Esophagus squamous epithelium (tissue), 4 donors: ENCODE data around the gene ACSL1.

Source experiments
- CTCF ChIP-seq, 6 experiments: fragments of 450-650 bp in 4 of 6; fragments of 200-600 bp in 2 of 6; sonication (generic) in 2 of 6; IDR thresholded peaks; one replicate each; pipeline ENCODE4 v1.5.1; 2016 to 2019; ENCODE audit warnings: antibody characterized with exemption in 6 of 6, mild to moderate bottlenecking in 4 of 6, moderate library complexity in 4 of 6
- POLR2A ChIP-seq, 4 donors: fragments of 450-650 bp; IDR thresholded peaks; one replicate each; pipeline ENCODE4 v1.6.1; 2017; ENCODE audit warnings: antibody characterized with exemption in 4 of 4, mild to moderate bottlenecking in 4 of 4, moderate library complexity in 3 of 4

DNA sequence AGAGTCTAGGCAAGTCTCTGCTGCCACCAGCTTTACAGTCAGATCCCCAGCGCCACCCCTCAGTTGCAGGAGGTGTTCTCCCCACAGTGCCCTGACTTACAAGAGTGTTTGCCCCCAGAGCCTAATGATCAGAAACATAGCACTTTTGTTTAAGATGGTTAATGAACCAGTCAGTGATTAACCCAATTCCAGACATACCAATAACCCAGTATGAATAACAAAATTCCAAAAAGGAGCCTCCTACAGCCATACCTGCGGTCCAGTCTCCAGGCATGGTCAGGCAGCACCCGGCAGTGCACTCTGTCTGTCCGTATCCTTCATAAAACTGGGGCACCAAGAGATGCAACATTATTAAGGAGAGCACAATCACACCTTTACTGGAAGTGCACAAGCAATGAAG is 61.2 kb downstream of the ACSL1 start:
- TF ChIP-seq CTCF (IDR thresholded peaks at IDR 0.05) (no peak), POLR2A (IDR thresholded peaks at IDR 0.05) (no peak)
